SK-N-SH (cell line): ENCODE results near the gene CRIM1. TPM values are rescaled to one million over a fixed set of nuclear protein-coding genes. Genes with fewer than 3 reads are reported as not detected.

Experiments used
- CTCF ChIA-PET: fragments of 300-600, 350-600 bp; formaldehyde crosslinking; extraction: SDS; loops from one replicate; lab custom pipeline; 2021; lab: Yijun Ruan, JAX
- POLR2A ChIA-PET: fragments of 350-600 bp; sonication (Branson Sonifier 250); formaldehyde crosslinking; extraction: SDS; loops from one replicate; lab custom pipeline; 2020; ENCODE audit warnings: antibody characterized with exemption, inconsistent platforms; lab: Yijun Ruan, JAX
- DNase-seq: peaks from one replicate; pipeline ENCODE4 v3.0.0; 2012
- H2AFZ ChIP-seq: fragments of 200-600 bp; sonication (generic); 2 replicates; pipeline ENCODE4 v1.8.1; 2016; ENCODE audit warnings: antibody characterized with exemption, mild to moderate bottlenecking, low read depth
- H3F3A ChIP-seq: fragments of 200-600 bp; sonication (generic); replicated peaks from 2 replicates; pipeline ENCODE3; 2016; ENCODE audit warnings: antibody characterized with exemption, mild to moderate bottlenecking; ENCODE audit not compliant: insufficient read depth
- H3K27ac ChIP-seq, 2 experiments: fragments of 200-500 bp in 1 of 2; fragments of 200-600 bp in 1 of 2; sonication (Bioruptor generic) in 1 of 2; sonication (generic), shearing (Covaris generic) in 1 of 2; 2 replicates each; pipeline versions ENCODE4 v1.5.1 to v1.6.1; 2014 to 2016; ENCODE audit warnings: low read depth in 2 of 2, inconsistent platforms in 1 of 2, low read length in 1 of 2, mild to moderate bottlenecking in 1 of 2, mixed read lengths in 1 of 2
- H3K27me3 ChIP-seq: fragments of 200-600 bp; sonication (generic), shearing (Covaris generic); 2 replicates; pipeline ENCODE4 v1.6.1; 2016; ENCODE audit warnings: mixed run types; ENCODE audit not compliant: insufficient read depth
- H3K36me3 ChIP-seq, 2 experiments: fragments of 200-500 bp in 1 of 2; fragments of 200-600 bp in 1 of 2; sonication (Bioruptor generic) in 1 of 2; sonication (generic) in 1 of 2; replicated peaks in 1 of 2; 2 replicates each; pipeline versions ENCODE3 to v1.5.1; 2014 to 2016; ENCODE audit warnings: low read length in 1 of 2, mild to moderate bottlenecking in 1 of 2; ENCODE audit not compliant: insufficient read depth in 2 of 2, control insufficient read depth in 1 of 2
- H3K4me1 ChIP-seq, 2 experiments: fragments of 200-500 bp in 1 of 2; fragments of 200-600 bp in 1 of 2; sonication (Bioruptor generic) in 1 of 2; sonication (generic), shearing (Covaris generic) in 1 of 2; 2 replicates each; pipeline versions ENCODE4 v1.5.1 to v1.6.1; 2014 to 2016; ENCODE audit warnings: low read depth in 1 of 2, low read length in 1 of 2, mixed run types in 1 of 2; ENCODE audit not compliant: insufficient read depth in 2 of 2, control insufficient read depth in 1 of 2
- H3K4me2 ChIP-seq: fragments of 200-600 bp; sonication (generic), shearing (Covaris generic); 2 replicates; pipeline ENCODE4 v1.6.1; 2017; ENCODE audit warnings: mixed run types
- H3K4me3 ChIP-seq, 2 experiments: fragments of 200-500 bp in 1 of 2; fragments of 200-600 bp in 1 of 2; sonication (Bioruptor generic) in 1 of 2; sonication (generic), shearing (Covaris generic) in 1 of 2; 2 replicates each; pipeline versions ENCODE4 v1.5.1 to v1.8.1; 2014 to 2016; ENCODE audit warnings: low read depth in 2 of 2, inconsistent platforms in 1 of 2, low read length in 1 of 2, mild to moderate bottlenecking in 1 of 2, mixed read lengths in 1 of 2, moderate library complexity in 1 of 2
- H3K79me2 ChIP-seq: fragments of 200-600 bp; sonication (generic); 2 replicates; pipeline ENCODE4 v1.8.1; 2017; ENCODE audit warnings: mild to moderate bottlenecking; ENCODE audit not compliant: insufficient read depth
- H3K9ac ChIP-seq: fragments of 200-600 bp; sonication (generic); 2 replicates; pipeline ENCODE4 v1.6.1; 2017; ENCODE audit warnings: mixed run types
- H3K9me2 ChIP-seq: fragments of 200-600 bp; sonication (generic); 2 replicates; pipeline ENCODE4 v1.6.1; 2017; ENCODE audit warnings: mixed run types
- H3K9me3 ChIP-seq: fragments of 200-600 bp; sonication (generic); 2 replicates; pipeline ENCODE4 v1.6.1; 2017; ENCODE audit warnings: mixed run types, mild to moderate bottlenecking, moderate library complexity
- H4K20me1 ChIP-seq: fragments of 200-600 bp; sonication (generic); 2 replicates; pipeline ENCODE4 v1.6.1; 2017; ENCODE audit warnings: mild to moderate bottlenecking, mixed run types; ENCODE audit not compliant: insufficient read depth
- EP300 ChIP-seq, 2 experiments: IDR thresholded peaks; 2 replicates each; pipeline versions ENCODE4 v1.4.0 to v1.6.1; 2012; ENCODE audit warnings: borderline replicate concordance in 1 of 2, low read depth in 1 of 2, low read length in 1 of 2
- EZH2phosphoT487 ChIP-seq: fragments of 200-600 bp; sonication (generic); IDR thresholded peaks from 2 replicates; pipeline ENCODE4 v1.6.1; 2017; ENCODE audit warnings: low read depth, mixed run types, mild to moderate bottlenecking, antibody characterized with exemption, moderate library complexity, borderline replicate concordance
- FOSL2 ChIP-seq: IDR thresholded peaks from 2 replicates; pipeline ENCODE4 v1.4.0; 2012; ENCODE audit warnings: low read depth, mild to moderate bottlenecking, moderate library complexity, borderline replicate concordance
- FOXJ3 ChIP-seq: sonication (generic); formaldehyde crosslinking; IDR thresholded peaks from 2 replicates; pipeline ENCODE4 v1.5.1; 2020; ENCODE audit warnings: mild to moderate bottlenecking, missing genetic modification reagents
- FOXM1 ChIP-seq: IDR thresholded peaks from 2 replicates; pipeline ENCODE4 v1.4.0; 2012; ENCODE audit warnings: low read depth, mild to moderate bottlenecking
- GATA2 ChIP-seq: sonication (generic); formaldehyde crosslinking; IDR thresholded peaks from 2 replicates; pipeline ENCODE4 v1.5.0; 2020; ENCODE audit warnings: mild to moderate bottlenecking, missing genetic modification reagents
- JUND ChIP-seq: IDR thresholded peaks from 2 replicates; pipeline ENCODE4 v1.4.0; 2012
- MAX ChIP-seq: IDR thresholded peaks from 2 replicates; pipeline ENCODE4 v1.4.0; 2012; ENCODE audit warnings: low read depth
- MEF2A ChIP-seq: IDR thresholded peaks from 2 replicates; pipeline ENCODE4 v1.4.0; 2012; ENCODE audit warnings: low read depth, borderline replicate concordance
- NFIC ChIP-seq: IDR thresholded peaks from 2 replicates; pipeline ENCODE4 v1.4.0; 2012; ENCODE audit warnings: borderline replicate concordance
- NRF1 ChIP-seq: IDR thresholded peaks from 2 replicates; pipeline ENCODE4 v1.6.1; 2012; ENCODE audit warnings: low read depth, mild to moderate bottlenecking, low read length
- PBX3 ChIP-seq: IDR thresholded peaks from 2 replicates; pipeline ENCODE4; 2012
- POLR2AphosphoS5 ChIP-seq: IDR thresholded peaks from 2 replicates; pipeline ENCODE4 v1.6.1; 2012; ENCODE audit warnings: low read depth, low read length
- RAD21 ChIP-seq: IDR thresholded peaks from 2 replicates; pipeline ENCODE4 v1.6.1; 2012; ENCODE audit warnings: mild to moderate bottlenecking, low read length
- RCOR1 ChIP-seq: fragments of 150-350 bp; IDR thresholded peaks from 2 replicates; pipeline ENCODE4 v1.6.1; 2017; ENCODE audit warnings: antibody characterized with exemption, low read length
- RXRA ChIP-seq: IDR thresholded peaks from 2 replicates; pipeline ENCODE4 v1.4.0; 2012; ENCODE audit warnings: low read depth, mild to moderate bottlenecking, borderline replicate concordance
- SMC3 ChIP-seq: IDR thresholded peaks from 2 replicates; pipeline ENCODE4 v1.6.1; 2012; ENCODE audit warnings: low read depth, low read length, improper control_type of control experiment
- TCF12 ChIP-seq: IDR thresholded peaks from 2 replicates; pipeline ENCODE4 v1.4.0; 2012
- TEAD4 ChIP-seq: IDR thresholded peaks from 2 replicates; pipeline ENCODE4 v1.4.0; 2012; ENCODE audit warnings: mild to moderate bottlenecking, borderline replicate concordance; ENCODE audit not compliant: insufficient read depth
- YY1 ChIP-seq: IDR thresholded peaks from 2 replicates; pipeline ENCODE4 v1.4.0; 2012; ENCODE audit warnings: low read depth, mild to moderate bottlenecking
- ZBTB33 ChIP-seq: IDR thresholded peaks from 2 replicates; pipeline ENCODE4 v1.4.0; 2012; ENCODE audit warnings: low read depth, borderline replicate concordance
- WGBS: methylation state at CpG from one replicate; pipeline ENCODE4 v1.1.6; 2017; ENCODE audit warnings: low lambda C conversion rate; 5-methylcytosine and 5-hydroxymethylcytosine counted together
- polyA plus RNA-seq, 3 experiments: library from polyadenylated mRNA; depleted of rRNA; stranded (reverse); fragments of >200 nt; gene quantifications; 2 replicates each; pipeline ENCODE4 v1.2.3, GENCODE V29; 2012
- TF ChIP-seq, protein P1 (sequence below): IDR thresholded peaks from 2 replicates; pipeline ENCODE4 v1.6.1; 2012; ENCODE audit warnings: mild to moderate bottlenecking, low read depth, low read length, moderate library complexity
- TF ChIP-seq, protein P2 (sequence below): IDR thresholded peaks from 2 replicates; pipeline ENCODE4 v1.4.0; 2012; ENCODE audit warnings: low read depth, borderline replicate concordance
- TF ChIP-seq, protein P3 (sequence below): fragments of 150-350 bp; IDR thresholded peaks from 2 replicates; pipeline ENCODE4 v1.6.1; 2016; ENCODE audit warnings: mild to moderate bottlenecking, low read depth, low read length

The CRIM1 gene
- polyA plus RNA-seq, 1 of the 3 experiments (the other 2 are of a cell fraction) = 244 TPM

DNA sequence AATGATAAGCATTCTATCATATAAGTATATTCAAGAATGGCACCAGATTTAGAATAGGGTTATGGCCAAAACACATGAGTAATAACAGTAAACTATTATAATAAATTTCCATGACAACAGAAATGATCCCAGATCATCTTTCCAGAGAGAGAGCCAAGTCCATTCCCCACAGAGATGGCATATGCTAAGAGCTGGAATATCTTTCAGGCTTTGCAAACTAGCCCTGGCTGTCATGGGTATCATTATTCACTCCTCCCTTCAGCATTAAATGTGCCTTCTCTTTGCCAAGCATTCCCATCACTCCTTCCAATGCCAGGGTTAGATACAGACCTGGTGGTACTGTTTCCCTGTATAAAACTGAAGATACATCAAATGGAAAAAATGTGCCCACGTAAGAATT is 231.5 kb downstream of the CRIM1 start:
- POLR2A ChIA-PET = no interaction called here

More for the DNA sequence above, 231.5 kb downstream of the CRIM1 start:
- TF ChIP-seq SMC3 (no peak), YY1 (no peak), RCOR1 (no peak), FOXJ3 (CRISPR knock-in tag) (no peak), NFIC (peak; percentile 12; the same call in 1 of the 2 replicates), RAD21 (no peak), MAX (no peak), EZH2phosphoT487 (no peak), TEAD4 (no peak), TCF12 (peak; percentile 39), GATA2 (CRISPR knock-in tag) (no peak), PBX3 (peak; percentile 59; the same call in 1 of the 2 replicates), EP300 (IDR thresholded peaks at IDR 0.05; ENCODE audit: borderline replicate concordance in 1 of 2, low read depth in 1 of 2, low read length in 1 of 2) (no peak; a peak in 1 of 4 replicates), RXRA (no peak), FOSL2 (no peak), ZBTB33 (no peak), NRF1 (no peak), FOXM1 (no peak), MEF2A (no peak), JUND (no peak), POLR2AphosphoS5 (no peak)
- TF ChIP-seq, protein P1, sequence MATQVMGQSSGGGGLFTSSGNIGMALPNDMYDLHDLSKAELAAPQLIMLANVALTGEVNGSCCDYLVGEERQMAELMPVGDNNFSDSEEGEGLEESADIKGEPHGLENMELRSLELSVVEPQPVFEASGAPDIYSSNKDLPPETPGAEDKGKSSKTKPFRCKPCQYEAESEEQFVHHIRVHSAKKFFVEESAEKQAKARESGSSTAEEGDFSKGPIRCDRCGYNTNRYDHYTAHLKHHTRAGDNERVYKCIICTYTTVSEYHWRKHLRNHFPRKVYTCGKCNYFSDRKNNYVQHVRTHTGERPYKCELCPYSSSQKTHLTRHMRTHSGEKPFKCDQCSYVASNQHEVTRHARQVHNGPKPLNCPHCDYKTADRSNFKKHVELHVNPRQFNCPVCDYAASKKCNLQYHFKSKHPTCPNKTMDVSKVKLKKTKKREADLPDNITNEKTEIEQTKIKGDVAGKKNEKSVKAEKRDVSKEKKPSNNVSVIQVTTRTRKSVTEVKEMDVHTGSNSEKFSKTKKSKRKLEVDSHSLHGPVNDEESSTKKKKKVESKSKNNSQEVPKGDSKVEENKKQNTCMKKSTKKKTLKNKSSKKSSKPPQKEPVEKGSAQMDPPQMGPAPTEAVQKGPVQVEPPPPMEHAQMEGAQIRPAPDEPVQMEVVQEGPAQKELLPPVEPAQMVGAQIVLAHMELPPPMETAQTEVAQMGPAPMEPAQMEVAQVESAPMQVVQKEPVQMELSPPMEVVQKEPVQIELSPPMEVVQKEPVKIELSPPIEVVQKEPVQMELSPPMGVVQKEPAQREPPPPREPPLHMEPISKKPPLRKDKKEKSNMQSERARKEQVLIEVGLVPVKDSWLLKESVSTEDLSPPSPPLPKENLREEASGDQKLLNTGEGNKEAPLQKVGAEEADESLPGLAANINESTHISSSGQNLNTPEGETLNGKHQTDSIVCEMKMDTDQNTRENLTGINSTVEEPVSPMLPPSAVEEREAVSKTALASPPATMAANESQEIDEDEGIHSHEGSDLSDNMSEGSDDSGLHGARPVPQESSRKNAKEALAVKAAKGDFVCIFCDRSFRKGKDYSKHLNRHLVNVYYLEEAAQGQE = no peak
- TF ChIP-seq, protein P2, sequence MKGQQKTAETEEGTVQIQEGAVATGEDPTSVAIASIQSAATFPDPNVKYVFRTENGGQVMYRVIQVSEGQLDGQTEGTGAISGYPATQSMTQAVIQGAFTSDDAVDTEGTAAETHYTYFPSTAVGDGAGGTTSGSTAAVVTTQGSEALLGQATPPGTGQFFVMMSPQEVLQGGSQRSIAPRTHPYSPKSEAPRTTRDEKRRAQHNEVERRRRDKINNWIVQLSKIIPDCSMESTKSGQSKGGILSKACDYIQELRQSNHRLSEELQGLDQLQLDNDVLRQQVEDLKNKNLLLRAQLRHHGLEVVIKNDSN = no peak
- TF ChIP-seq, protein P3, sequence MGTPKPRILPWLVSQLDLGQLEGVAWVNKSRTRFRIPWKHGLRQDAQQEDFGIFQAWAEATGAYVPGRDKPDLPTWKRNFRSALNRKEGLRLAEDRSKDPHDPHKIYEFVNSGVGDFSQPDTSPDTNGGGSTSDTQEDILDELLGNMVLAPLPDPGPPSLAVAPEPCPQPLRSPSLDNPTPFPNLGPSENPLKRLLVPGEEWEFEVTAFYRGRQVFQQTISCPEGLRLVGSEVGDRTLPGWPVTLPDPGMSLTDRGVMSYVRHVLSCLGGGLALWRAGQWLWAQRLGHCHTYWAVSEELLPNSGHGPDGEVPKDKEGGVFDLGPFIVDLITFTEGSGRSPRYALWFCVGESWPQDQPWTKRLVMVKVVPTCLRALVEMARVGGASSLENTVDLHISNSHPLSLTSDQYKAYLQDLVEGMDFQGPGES = no peak
- Histone ChIP-seq H2AFZ (no peak overlapping the region), H3K9me3 (no peaks in the 10 kb centered on the region), H3K27ac (peak overlapping the region in 1 of 2 experiments; percentile 32; a peak in 1 of 4 replicates), H3K4me2 (no peak overlapping the region), H4K20me1 (peaks cover 12% of the 10 kb centered on the region; the same call in 1 of the 2 replicates), H3K36me3 (peaks cover 60 to 70% of the 10 kb centered on the region in 2 experiments), H3K9ac (no peak overlapping the region), H3K4me1 (peaks cover 0 to 12% of the 10 kb centered on the region in 2 experiments; a peak in 2 of 4 replicates), H3K27me3 (no peaks in the 10 kb centered on the region), H3K79me2 (peaks cover 91% of the 10 kb centered on the region), H3F3A (no peaks in the 10 kb centered on the region), H3K9me2 (no peaks in the 10 kb centered on the region), H3K4me3 (no peak overlapping the region)
- 53% methylated on average over 1 of the region's 1 CpG for WGBS
- CTCF ChIA-PET = interaction anchor here (0.5 kb wide), 1 partner anchor 532 kb away, joined by 3 read pairs; no protein-coding TSS in a partner anchor
- no peak for DNase-seq
